GM21717 (cell line): ENCODE measurements around the gene HAP1.
"Not testable (repeated sequence)": the region's sequence is repeated elsewhere in the genome, so short reads cannot be mapped to it uniquely, and the experiment has no call there.

Experiments
- ATAC-seq: cut with Tn5 transposase; IDR thresholded peaks from one replicate; pipeline ENCODE4 v1.9.1; 2021; ENCODE audit warnings: mild to moderate bottlenecking, moderate library complexity; ENCODE audit not compliant: unreplicated experiment

The HAP1 gene

DNA sequence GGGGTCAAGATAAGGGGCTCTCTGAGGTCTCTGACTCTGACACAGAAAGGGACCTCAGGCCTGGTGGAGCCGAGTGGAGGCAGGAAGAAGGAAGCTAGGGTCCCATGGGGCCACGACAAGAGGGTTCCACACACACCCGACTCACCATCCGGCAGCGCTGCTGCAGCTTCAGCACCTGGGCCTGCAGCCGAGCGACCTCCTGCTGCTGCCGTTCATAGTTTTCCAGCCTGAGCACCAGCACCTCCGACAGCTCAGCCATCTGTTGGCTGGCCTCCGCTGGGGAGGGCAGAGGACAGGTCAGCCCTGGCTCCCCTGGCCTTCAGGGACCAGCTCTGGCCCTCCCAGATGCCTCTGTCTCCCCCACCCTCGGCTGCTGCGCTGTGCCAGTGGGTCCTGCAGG is 6.4 kb downstream of the HAP1 start:
- ATAC-seq = no peak

GRCh38 chr17:41725134-41725533 is 9.3 kb downstream of the HAP1 start:
- ATAC-seq = no peak

DNA sequence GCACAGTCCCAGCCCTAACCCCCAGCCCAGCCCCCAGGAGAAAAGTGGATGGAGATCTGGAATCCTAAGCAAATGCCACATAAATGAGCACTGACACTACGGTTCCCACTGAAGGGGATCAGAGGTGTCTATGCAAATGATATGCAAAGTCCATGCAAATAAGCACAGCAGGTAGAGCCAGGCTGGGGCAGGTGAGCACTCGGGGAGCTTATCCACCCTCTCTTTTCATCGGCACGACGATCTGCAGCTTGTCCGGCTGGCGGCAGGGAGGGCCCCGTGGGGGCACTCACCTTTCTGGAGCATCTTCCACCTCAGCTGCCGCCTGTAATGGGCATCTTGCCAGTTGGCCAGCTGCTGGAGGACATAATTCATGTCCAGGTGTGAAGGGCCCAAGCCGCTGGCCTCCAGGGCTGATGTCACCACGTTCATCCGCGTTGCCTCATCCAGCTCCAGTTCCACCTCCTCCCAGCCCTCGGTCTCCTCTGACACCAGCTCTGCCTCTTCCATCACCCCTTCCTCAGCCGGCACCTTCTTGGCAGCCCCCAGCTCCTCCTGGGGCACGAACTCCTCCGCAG is 9.9 kb downstream of the HAP1 start:
- no peak for ATAC-seq

- ATAC-seq = no peak
Measured at GRCh38 chr17:41723801-41724475, 10.5 kb downstream of the HAP1 start.

GRCh38 chr17:41722231-41722630 is 12.2 kb downstream of the HAP1 start:
- no peak for ATAC-seq

DNA sequence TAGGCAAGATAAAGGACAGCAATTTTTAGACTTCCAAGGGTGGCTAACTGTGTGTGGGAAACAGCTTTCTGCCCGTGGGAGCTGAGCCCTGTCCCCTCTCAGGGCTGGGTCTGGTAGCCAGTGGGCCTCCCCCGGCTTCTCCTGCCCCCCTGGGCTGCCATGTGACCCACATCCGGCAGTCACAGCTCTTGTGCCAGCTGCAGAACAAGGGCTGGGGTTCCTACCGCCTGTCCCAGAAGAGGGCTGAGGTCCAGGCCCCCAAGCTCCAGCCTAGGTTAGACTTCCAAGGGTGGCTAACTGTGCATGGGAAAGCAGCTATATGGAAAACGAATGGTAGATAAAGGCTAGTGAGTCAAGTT is 16.2 kb downstream of the HAP1 start:
- no peak for ATAC-seq

GRCh38 chr17:41717408-41718286 is 16.8 kb downstream of the HAP1 start:
- no peak for ATAC-seq

DNA sequence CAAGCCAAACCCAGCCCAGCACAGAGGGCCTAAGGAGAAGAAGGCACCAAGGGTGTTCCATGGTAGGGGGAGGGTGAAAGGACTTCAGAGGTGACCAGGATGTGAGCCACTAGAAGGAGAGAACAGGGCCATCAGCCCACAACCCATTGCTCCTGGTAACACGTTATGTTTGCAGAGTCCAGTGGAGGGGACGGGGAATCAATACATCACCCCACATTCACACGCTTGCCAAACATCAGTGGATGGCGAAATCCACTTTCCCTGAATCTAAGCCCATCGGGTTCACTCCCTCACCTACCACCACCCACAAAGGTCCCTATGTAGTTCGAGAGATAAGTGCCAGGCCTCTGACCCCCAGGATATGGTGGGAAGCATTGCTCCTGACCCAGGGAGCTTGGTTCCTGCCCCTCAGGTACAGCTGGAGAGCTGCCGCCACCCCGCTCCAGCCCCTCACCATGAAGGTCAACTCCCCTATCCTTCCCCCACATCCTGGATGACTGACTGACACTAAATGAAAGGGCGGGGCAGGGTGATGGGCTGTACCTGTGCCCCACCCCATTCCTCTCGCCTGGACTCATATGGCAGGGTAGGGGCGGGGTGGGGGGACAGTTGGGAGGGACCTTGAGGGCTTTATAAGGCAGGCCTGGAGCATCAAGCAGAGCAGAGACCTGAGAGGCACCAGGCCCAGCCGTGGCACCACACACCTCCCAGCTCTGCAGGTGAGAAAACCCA is 22.6 kb downstream of the HAP1 start, which contains the start of gene GAST:
Gene GAST, plus strand, starts transcription at position 663 of the 732 bp plus-strand sequence. CDS start 3,106 bp downstream, outside the sequence.
- ATAC-seq = no peak

GRCh38 chr17:41710472-41711090 is 23.9 kb downstream of the HAP1 start:
- ATAC-seq = no peak

DNA sequence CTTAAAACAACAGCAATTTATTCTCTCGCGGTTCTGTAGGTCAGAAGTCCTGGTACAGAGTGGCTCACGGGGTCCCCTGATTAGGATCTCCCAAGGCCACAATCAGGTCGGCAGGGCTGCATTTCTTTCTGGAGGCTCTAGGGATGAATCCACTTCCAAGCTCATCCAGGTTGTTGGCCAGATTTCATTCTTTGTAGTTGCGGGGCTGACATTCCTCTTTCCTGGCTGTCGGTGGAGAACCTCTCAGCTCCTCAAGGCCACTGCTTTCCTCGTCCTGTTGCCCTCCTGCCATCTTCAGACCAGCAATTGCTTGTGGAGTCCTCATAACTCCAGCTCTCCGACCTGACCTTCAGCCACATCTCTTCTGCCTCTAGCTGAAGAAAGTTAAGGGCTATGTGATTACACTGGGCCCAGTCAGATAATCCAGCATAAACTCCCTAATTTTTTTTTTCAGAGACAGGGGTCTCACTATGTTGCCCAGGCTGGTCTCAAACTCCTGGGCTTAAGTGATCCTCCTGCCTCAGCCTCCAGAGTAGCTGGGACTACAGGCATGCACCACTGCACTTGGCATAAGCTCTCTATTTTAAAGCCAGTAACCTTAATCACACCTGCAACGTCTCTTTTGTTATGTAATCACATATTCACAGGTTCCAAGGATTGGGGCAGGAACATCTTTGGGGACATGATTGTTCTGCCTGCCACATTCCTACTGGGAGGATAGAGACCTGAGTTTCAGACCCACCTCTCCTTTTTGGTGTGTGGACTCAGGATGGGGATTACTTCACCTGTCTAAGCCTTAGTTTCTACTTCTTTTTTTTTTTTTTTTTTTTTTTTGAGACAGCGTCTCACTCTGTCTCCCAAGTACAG is 26.4 kb downstream of the HAP1 start:
- no peak for ATAC-seq

DNA sequence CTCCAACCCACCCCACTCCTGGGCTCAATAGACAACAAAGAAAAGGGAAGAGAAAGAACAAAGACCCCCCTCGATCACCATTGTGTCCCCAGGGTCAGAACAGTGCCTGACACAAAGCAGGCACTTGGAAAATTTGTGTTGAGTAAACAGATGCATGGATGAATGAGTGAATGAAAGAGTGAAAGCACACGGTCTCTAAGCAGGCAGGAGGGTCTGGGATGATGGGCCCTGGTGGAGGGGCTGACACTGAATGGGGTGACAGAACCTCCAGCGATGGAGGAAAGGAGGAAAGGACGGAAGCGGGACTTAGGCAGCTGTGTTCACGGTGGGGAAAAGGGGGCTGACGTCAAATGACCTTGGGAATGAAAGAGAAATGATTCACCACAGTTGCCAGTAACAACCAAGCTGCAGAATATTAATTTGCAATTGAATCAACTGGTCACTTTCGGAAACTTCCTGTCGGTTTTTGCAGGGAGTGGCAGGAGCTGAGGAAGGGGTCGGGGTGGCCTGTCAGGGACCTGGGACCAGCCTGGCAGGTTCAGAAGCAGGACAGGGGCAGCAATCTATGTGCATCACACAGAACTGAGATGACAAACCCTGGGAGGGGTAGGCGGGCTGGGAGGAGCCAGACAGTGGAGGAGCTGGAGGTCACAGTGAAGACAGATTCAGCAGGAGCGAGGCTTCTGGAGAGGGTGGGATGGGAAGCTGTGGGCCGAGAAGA is 29.0 kb downstream of the HAP1 start:
- no peak for ATAC-seq

GRCh38 chr17:41702712-41703111 is 31.7 kb downstream of the HAP1 start:
- no peak for ATAC-seq

- ATAC-seq = not testable (repeated sequence)
Measured at GRCh38 chr17:41700843-41701242, 33.6 kb downstream of the HAP1 start.

GRCh38 chr17:41697122-41697962 is 37.1 kb downstream of the HAP1 start:
- ATAC-seq = no peak

DNA sequence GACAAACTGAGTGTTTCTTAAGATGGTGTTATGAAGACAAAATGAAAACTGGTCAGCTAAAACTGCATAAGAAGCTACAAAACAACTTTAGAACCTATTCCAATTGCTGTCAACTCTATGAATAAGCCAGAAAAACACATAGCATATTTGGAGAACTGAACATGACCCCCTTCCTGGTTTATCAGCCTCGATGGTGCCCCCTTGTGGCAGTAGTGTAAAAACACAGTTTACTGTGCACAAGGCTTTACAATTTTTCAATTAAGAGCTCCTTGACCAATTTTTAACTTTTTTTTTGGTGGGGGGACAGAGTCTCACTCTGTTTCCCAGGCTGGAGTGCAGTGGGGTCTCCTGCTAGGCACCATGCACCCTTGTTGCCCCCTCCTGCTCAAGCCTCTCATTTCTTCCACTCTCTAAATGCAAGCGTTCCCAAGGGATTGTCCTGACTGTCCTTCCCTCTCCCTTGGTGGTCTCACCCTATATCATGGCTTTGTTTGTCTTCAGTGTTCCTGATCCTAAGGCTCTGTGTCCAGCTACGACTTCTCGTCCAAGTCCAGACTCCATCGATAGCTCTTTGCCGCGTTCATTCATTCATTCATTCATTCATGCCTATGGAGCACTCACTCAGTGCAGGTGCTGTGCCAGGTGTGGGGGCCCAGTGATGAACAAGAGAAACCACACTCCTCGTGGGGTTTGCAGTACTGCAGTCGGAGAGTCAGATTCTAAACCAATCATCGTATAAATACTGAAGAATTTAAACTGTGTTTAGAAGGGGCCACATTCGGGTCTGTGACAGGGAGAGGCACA is 38.3 kb downstream of the HAP1 start:
- no peak for ATAC-seq

DNA sequence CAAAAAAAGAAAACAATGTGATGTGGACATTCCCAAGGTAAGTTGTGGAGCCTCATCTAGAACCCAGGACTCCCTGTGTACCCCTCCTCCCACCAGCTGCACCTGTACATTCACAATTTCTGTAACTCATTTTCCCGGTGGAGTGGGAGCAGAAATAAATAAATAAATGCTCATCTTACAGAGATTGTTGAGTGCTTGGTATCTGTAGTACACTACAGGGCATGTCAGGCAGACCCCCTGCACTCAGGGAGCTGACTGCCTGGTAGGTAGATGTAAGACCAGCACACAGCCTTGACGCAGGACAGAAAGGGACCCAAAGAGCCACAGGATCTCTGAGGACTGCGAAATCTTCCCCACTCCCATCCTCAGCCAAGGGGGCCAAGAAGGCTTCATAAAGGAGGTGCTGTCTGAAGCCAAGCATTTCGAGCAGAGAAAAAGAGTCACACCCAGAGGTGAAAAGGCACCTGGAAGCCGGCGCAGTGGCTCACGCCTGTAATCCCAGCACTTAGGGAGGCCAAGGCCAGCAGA is 39.2 kb downstream of the HAP1 start:
- ATAC-seq = no peak
